SK-N-SH (cell line): ENCODE results near the gene RABGAP1L. TPM values are rescaled to one million over a fixed set of nuclear protein-coding genes. Genes with fewer than 3 reads are reported as not detected.
"Not testable (repeated sequence)": the region's sequence is repeated elsewhere in the genome, so short reads cannot be mapped to it uniquely, and the experiment has no call there.

Experiments
- CTCF ChIA-PET: fragments of 300-600, 350-600 bp; formaldehyde crosslinking; extraction: SDS; loops from one replicate; lab custom pipeline; 2021; lab: Yijun Ruan, JAX
- POLR2A ChIA-PET: fragments of 350-600 bp; sonication (Branson Sonifier 250); formaldehyde crosslinking; extraction: SDS; loops from one replicate; lab custom pipeline; 2020; ENCODE audit warnings: antibody characterized with exemption, inconsistent platforms; lab: Yijun Ruan, JAX
- DNase-seq: peaks from one replicate; pipeline ENCODE4 v3.0.0; 2012
- H2AFZ ChIP-seq: fragments of 200-600 bp; sonication (generic); 2 replicates; pipeline ENCODE4 v1.8.1; 2016; ENCODE audit warnings: antibody characterized with exemption, mild to moderate bottlenecking, low read depth
- H3F3A ChIP-seq: fragments of 200-600 bp; sonication (generic); replicated peaks from 2 replicates; pipeline ENCODE3; 2016; ENCODE audit warnings: antibody characterized with exemption, mild to moderate bottlenecking; ENCODE audit not compliant: insufficient read depth
- H3K27ac ChIP-seq, 2 experiments: fragments of 200-500 bp in 1 of 2; fragments of 200-600 bp in 1 of 2; sonication (Bioruptor generic) in 1 of 2; sonication (generic), shearing (Covaris generic) in 1 of 2; 2 replicates each; pipeline versions ENCODE4 v1.5.1 to v1.6.1; 2014 to 2016; ENCODE audit warnings: low read depth in 2 of 2, inconsistent platforms in 1 of 2, low read length in 1 of 2, mild to moderate bottlenecking in 1 of 2, mixed read lengths in 1 of 2
- H3K27me3 ChIP-seq: fragments of 200-600 bp; sonication (generic), shearing (Covaris generic); 2 replicates; pipeline ENCODE4 v1.6.1; 2016; ENCODE audit warnings: mixed run types; ENCODE audit not compliant: insufficient read depth
- H3K36me3 ChIP-seq, 2 experiments: fragments of 200-500 bp in 1 of 2; fragments of 200-600 bp in 1 of 2; sonication (Bioruptor generic) in 1 of 2; sonication (generic) in 1 of 2; replicated peaks in 1 of 2; 2 replicates each; pipeline versions ENCODE3 to v1.5.1; 2014 to 2016; ENCODE audit warnings: low read length in 1 of 2, mild to moderate bottlenecking in 1 of 2; ENCODE audit not compliant: insufficient read depth in 2 of 2, control insufficient read depth in 1 of 2
- H3K4me1 ChIP-seq, 2 experiments: fragments of 200-500 bp in 1 of 2; fragments of 200-600 bp in 1 of 2; sonication (Bioruptor generic) in 1 of 2; sonication (generic), shearing (Covaris generic) in 1 of 2; 2 replicates each; pipeline versions ENCODE4 v1.5.1 to v1.6.1; 2014 to 2016; ENCODE audit warnings: low read depth in 1 of 2, low read length in 1 of 2, mixed run types in 1 of 2; ENCODE audit not compliant: insufficient read depth in 2 of 2, control insufficient read depth in 1 of 2
- H3K4me2 ChIP-seq: fragments of 200-600 bp; sonication (generic), shearing (Covaris generic); 2 replicates; pipeline ENCODE4 v1.6.1; 2017; ENCODE audit warnings: mixed run types
- H3K4me3 ChIP-seq, 2 experiments: fragments of 200-500 bp in 1 of 2; fragments of 200-600 bp in 1 of 2; sonication (Bioruptor generic) in 1 of 2; sonication (generic), shearing (Covaris generic) in 1 of 2; 2 replicates each; pipeline versions ENCODE4 v1.5.1 to v1.8.1; 2014 to 2016; ENCODE audit warnings: low read depth in 2 of 2, inconsistent platforms in 1 of 2, low read length in 1 of 2, mild to moderate bottlenecking in 1 of 2, mixed read lengths in 1 of 2, moderate library complexity in 1 of 2
- H3K79me2 ChIP-seq: fragments of 200-600 bp; sonication (generic); 2 replicates; pipeline ENCODE4 v1.8.1; 2017; ENCODE audit warnings: mild to moderate bottlenecking; ENCODE audit not compliant: insufficient read depth
- H3K9ac ChIP-seq: fragments of 200-600 bp; sonication (generic); 2 replicates; pipeline ENCODE4 v1.6.1; 2017; ENCODE audit warnings: mixed run types
- H3K9me2 ChIP-seq: fragments of 200-600 bp; sonication (generic); 2 replicates; pipeline ENCODE4 v1.6.1; 2017; ENCODE audit warnings: mixed run types
- H3K9me3 ChIP-seq: fragments of 200-600 bp; sonication (generic); 2 replicates; pipeline ENCODE4 v1.6.1; 2017; ENCODE audit warnings: mixed run types, mild to moderate bottlenecking, moderate library complexity
- H4K20me1 ChIP-seq: fragments of 200-600 bp; sonication (generic); 2 replicates; pipeline ENCODE4 v1.6.1; 2017; ENCODE audit warnings: mild to moderate bottlenecking, mixed run types; ENCODE audit not compliant: insufficient read depth
- EZH2phosphoT487 ChIP-seq: fragments of 200-600 bp; sonication (generic); IDR thresholded peaks from 2 replicates; pipeline ENCODE4 v1.6.1; 2017; ENCODE audit warnings: low read depth, mixed run types, mild to moderate bottlenecking, antibody characterized with exemption, moderate library complexity, borderline replicate concordance
- FOSL2 ChIP-seq: IDR thresholded peaks from 2 replicates; pipeline ENCODE4 v1.4.0; 2012; ENCODE audit warnings: low read depth, mild to moderate bottlenecking, moderate library complexity, borderline replicate concordance
- GATA2 ChIP-seq: sonication (generic); formaldehyde crosslinking; IDR thresholded peaks from 2 replicates; pipeline ENCODE4 v1.5.0; 2020; ENCODE audit warnings: mild to moderate bottlenecking, missing genetic modification reagents
- MAX ChIP-seq: IDR thresholded peaks from 2 replicates; pipeline ENCODE4 v1.4.0; 2012; ENCODE audit warnings: low read depth
- MXI1 ChIP-seq: IDR thresholded peaks from 2 replicates; pipeline ENCODE4 v1.6.1; 2012; ENCODE audit warnings: mild to moderate bottlenecking, low read depth, low read length, improper control_type of control experiment
- POLR2AphosphoS5 ChIP-seq: IDR thresholded peaks from 2 replicates; pipeline ENCODE4 v1.6.1; 2012; ENCODE audit warnings: low read depth, low read length
- RAD21 ChIP-seq: IDR thresholded peaks from 2 replicates; pipeline ENCODE4 v1.6.1; 2012; ENCODE audit warnings: mild to moderate bottlenecking, low read length
- RFX5 ChIP-seq: IDR thresholded peaks from 2 replicates; pipeline ENCODE4 v1.6.1; 2012; ENCODE audit warnings: mild to moderate bottlenecking, improper control_type of control experiment, low read length
- SMC3 ChIP-seq: IDR thresholded peaks from 2 replicates; pipeline ENCODE4 v1.6.1; 2012; ENCODE audit warnings: low read depth, low read length, improper control_type of control experiment
- TAF1 ChIP-seq: IDR thresholded peaks from 2 replicates; pipeline ENCODE4 v1.6.1; 2012; ENCODE audit warnings: low read depth, mild to moderate bottlenecking, low read length, moderate library complexity, borderline replicate concordance
- TEAD4 ChIP-seq: IDR thresholded peaks from 2 replicates; pipeline ENCODE4 v1.4.0; 2012; ENCODE audit warnings: mild to moderate bottlenecking, borderline replicate concordance; ENCODE audit not compliant: insufficient read depth
- WGBS: methylation state at CpG from one replicate; pipeline ENCODE4 v1.1.6; 2017; ENCODE audit warnings: low lambda C conversion rate; 5-methylcytosine and 5-hydroxymethylcytosine counted together
- polyA plus RNA-seq, 3 experiments: library from polyadenylated mRNA; depleted of rRNA; stranded (reverse); fragments of >200 nt; gene quantifications; 2 replicates each; pipeline ENCODE4 v1.2.3, GENCODE V29; 2012
- TF ChIP-seq, protein P1 (sequence below): fragments of 200-600 bp; sonication (generic); IDR thresholded peaks from 2 replicates; pipeline ENCODE4 v1.6.1; 2017; ENCODE audit warnings: antibody characterized with exemption, mild to moderate bottlenecking, moderate library complexity
- TF ChIP-seq, protein P2 (sequence below): IDR thresholded peaks from 2 replicates; pipeline ENCODE4; 2012

The RABGAP1L gene
- polyA plus RNA-seq, 1 of the 3 experiments (the other 2 are of a cell fraction) = 7.2 TPM

- H3K27ac ChIP-seq, H3K9ac ChIP-seq, H3K36me3 ChIP-seq, H3K9me2 ChIP-seq, H4K20me1 ChIP-seq, H2AFZ ChIP-seq, H3K79me2 ChIP-seq, H3K27me3 ChIP-seq, H3F3A ChIP-seq, DNase-seq, H3K9me3 ChIP-seq, H3K4me3 ChIP-seq, H3K4me2 ChIP-seq, CTCF ChIA-PET, H3K4me1 ChIP-seq, POLR2A ChIA-PET: not testable (repeated sequence)
- whole genome bisulfite sequencing = 79% methylated on average over 1 of the region's 1 CpG
Observed at GRCh38 chr1:174122318-174122717, 37.0 kb upstream of the RABGAP1L start.

DNA sequence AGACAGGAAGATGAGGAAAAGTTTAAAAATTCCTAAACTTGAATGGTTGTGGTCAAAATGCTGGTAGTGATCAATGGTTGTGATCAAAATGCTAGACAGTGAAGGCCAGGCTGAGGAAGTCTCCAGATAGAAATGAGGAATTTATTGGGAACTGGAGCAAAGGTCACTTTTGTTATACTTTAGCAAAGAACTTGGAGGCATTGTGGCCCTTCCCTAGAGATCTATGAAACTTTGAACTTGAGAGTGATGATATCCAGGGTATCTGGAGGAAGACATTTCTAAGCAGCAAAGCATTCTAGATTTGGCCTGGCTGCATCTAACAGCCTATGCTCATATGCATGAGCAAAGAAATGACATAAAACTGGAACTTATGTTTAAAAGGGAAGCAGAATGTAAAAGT lies 35.5 kb upstream of the RABGAP1L start:
- no peak for DNase-seq
- Histone ChIP-seq H2AFZ (no peak overlapping the region), H3K27ac (no peak overlapping the region), H3F3A (no peaks in the 10 kb centered on the region), H3K36me3 (no peaks in the 10 kb centered on the region), H4K20me1 (no peaks in the 10 kb centered on the region), H3K4me3 (no peak overlapping the region), H3K27me3 (no peaks in the 10 kb centered on the region; the same call in 1 of the 2 replicates), H3K9me2 (no peaks in the 10 kb centered on the region), H3K79me2 (no peaks in the 10 kb centered on the region), H3K4me2 (no peak overlapping the region), H3K9ac (no peak overlapping the region), H3K9me3 (no peaks in the 10 kb centered on the region), H3K4me1 (no peaks in the 10 kb centered on the region)
- POLR2A ChIA-PET = no interaction called here
- TF ChIP-seq GATA2 (CRISPR knock-in tag) (no peak), MXI1 (no peak), SMC3 (no peak), MAX (no peak), TEAD4 (no peak), POLR2AphosphoS5 (no peak), FOSL2 (no peak), RAD21 (no peak), RFX5 (no peak), EZH2phosphoT487 (no peak), TAF1 (no peak)
- TF ChIP-seq, protein P1, sequence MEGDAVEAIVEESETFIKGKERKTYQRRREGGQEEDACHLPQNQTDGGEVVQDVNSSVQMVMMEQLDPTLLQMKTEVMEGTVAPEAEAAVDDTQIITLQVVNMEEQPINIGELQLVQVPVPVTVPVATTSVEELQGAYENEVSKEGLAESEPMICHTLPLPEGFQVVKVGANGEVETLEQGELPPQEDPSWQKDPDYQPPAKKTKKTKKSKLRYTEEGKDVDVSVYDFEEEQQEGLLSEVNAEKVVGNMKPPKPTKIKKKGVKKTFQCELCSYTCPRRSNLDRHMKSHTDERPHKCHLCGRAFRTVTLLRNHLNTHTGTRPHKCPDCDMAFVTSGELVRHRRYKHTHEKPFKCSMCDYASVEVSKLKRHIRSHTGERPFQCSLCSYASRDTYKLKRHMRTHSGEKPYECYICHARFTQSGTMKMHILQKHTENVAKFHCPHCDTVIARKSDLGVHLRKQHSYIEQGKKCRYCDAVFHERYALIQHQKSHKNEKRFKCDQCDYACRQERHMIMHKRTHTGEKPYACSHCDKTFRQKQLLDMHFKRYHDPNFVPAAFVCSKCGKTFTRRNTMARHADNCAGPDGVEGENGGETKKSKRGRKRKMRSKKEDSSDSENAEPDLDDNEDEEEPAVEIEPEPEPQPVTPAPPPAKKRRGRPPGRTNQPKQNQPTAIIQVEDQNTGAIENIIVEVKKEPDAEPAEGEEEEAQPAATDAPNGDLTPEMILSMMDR = no peak
- TF ChIP-seq, protein P2, sequence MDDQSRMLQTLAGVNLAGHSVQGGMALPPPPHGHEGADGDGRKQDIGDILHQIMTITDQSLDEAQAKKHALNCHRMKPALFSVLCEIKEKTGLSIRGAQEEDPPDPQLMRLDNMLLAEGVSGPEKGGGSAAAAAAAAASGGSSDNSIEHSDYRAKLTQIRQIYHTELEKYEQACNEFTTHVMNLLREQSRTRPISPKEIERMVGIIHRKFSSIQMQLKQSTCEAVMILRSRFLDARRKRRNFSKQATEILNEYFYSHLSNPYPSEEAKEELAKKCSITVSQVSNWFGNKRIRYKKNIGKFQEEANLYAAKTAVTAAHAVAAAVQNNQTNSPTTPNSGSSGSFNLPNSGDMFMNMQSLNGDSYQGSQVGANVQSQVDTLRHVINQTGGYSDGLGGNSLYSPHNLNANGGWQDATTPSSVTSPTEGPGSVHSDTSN = no peak
- CTCF ChIA-PET = interaction anchor here (0.9 kb wide), 1 partner anchor 9 kb away, joined by 3 read pairs; no protein-coding TSS in a partner anchor

DNA sequence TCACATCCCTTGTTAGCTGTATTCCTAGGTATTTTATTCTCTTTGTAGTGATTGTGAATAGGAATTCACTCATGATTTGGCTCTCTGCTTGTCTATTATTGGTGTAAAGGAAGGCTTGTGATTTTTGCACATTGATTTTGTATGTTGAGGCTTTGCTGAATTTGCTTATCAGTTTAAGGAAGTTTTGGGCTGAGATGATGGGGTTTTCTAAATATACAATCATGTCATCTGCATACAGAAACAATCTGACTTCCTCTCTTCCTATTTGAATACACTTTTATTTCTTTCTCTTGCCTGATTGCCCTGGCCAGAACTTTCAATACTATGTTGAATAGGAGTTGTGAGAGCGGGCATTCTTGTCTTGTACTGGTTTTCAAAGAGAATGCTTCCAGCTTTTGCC lies 32.1 kb upstream of the RABGAP1L start:
- H3K27ac ChIP-seq, H2AFZ ChIP-seq, H4K20me1 ChIP-seq, H3K27me3 ChIP-seq, POLR2A ChIA-PET, H3K9ac ChIP-seq, H3F3A ChIP-seq, H3K4me2 ChIP-seq, CTCF ChIA-PET, H3K36me3 ChIP-seq, H3K9me3 ChIP-seq, H3K79me2 ChIP-seq, H3K9me2 ChIP-seq, H3K4me3 ChIP-seq, DNase-seq, H3K4me1 ChIP-seq: not testable (repeated sequence)
- WGBS = 36% methylated on average over 1 of the region's 1 CpG
